BE2C (cell line): Measurements from ENCODE around the gene CCL2.

Experiments used
- DNase-seq: peaks from one replicate; pipeline ENCODE4 v3.0.0-alpha.2; 2020
- H3K27me3 ChIP-seq: fragments of 250-450 bp; sonication (Bioruptor Pico); 2 replicates; pipeline ENCODE4 v1.5.1; 2020; ENCODE audit warnings: mild to moderate bottlenecking
- H3K36me3 ChIP-seq: fragments of 250-450 bp; sonication (Bioruptor Pico); 2 replicates; pipeline ENCODE4 v1.5.1; 2020; ENCODE audit warnings: mild to moderate bottlenecking
- H3K4me1 ChIP-seq: fragments of 250-450 bp; sonication (Bioruptor Pico); 2 replicates; pipeline ENCODE4 v1.5.1; 2020
- H3K4me3 ChIP-seq: 2 replicates; pipeline ENCODE4 v1.5.1; 2011; ENCODE audit warnings: low read depth, low read length
- H3K9me3 ChIP-seq: fragments of 250-450 bp; sonication (Bioruptor Pico); 2 replicates; pipeline ENCODE4 v1.5.1; 2020
- CTCF ChIP-seq: IDR thresholded peaks from 2 replicates; pipeline ENCODE4 v1.5.1; 2012; ENCODE audit warnings: mild to moderate bottlenecking, low read depth, low read length

Gene CCL2

GRCh38 chr17:34220045-34220751 lies 34.9 kb upstream of the CCL2 start:
- DNase-seq: no peak
- no peak for TF ChIP-seq CTCF
- Histone ChIP-seq H3K9me3 (no peaks in the 10 kb centered on the region), H3K4me1 (no peaks in the 10 kb centered on the region), H3K27me3 (no peaks in the 10 kb centered on the region; the same call in 1 of the 2 replicates), H3K4me3 (no peak overlapping the region), H3K36me3 (no peaks in the 10 kb centered on the region)

- H3K36me3 ChIP-seq: no peaks in the 10 kb centered on the region
- DNase-seq: no peak
- H3K4me1 ChIP-seq: no peaks in the 10 kb centered on the region
- H3K9me3 ChIP-seq: no peaks in the 10 kb centered on the region
- no peaks in the 10 kb centered on the region; the same call in 1 of the 2 replicates for H3K27me3 ChIP-seq
- H3K4me3 ChIP-seq: no peak overlapping the region
- no peak for TF ChIP-seq CTCF
Measured at GRCh38 chr17:34220752-34221395, 34.2 kb upstream of the CCL2 start.

DNA sequence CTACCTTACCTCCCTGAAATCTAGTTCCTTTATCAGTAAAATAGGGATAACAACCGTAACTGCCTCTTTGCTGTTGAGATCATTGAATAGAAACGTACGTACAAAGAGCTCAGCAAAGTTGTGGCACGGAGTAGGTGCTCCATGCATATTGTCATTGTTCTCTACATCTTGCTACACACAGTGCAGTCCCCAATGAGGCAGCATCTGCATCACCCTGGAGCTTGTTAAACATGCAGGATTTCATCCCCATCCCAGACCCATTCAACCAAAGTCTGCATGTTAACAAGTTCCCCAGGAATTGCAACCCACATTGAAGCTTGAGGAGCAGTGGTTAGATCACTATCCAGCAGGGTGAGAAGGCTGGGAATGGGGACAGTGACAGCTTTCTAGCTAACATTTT lies 33.7 kb upstream of the CCL2 start:
- H3K4me3 ChIP-seq: no peak overlapping the region
- H3K36me3 ChIP-seq: no peaks in the 10 kb centered on the region
- DNase-seq: no peak
- no peaks in the 10 kb centered on the region for H3K9me3 ChIP-seq
- no peaks in the 10 kb centered on the region for H3K4me1 ChIP-seq
- no peak for TF ChIP-seq CTCF
- H3K27me3 ChIP-seq: no peaks in the 10 kb centered on the region; the same call in 1 of the 2 replicates

GRCh38 chr17:34222722-34223497 lies 32.2 kb upstream of the CCL2 start:
- DNase-seq: no peak
- H3K9me3 ChIP-seq: no peaks in the 10 kb centered on the region
- no peaks in the 10 kb centered on the region for H3K4me1 ChIP-seq
- H3K36me3 ChIP-seq: no peaks in the 10 kb centered on the region
- TF ChIP-seq CTCF: no peak
- no peak overlapping the region for H3K4me3 ChIP-seq
- no peaks in the 10 kb centered on the region; the same call in 1 of the 2 replicates for H3K27me3 ChIP-seq

DNA sequence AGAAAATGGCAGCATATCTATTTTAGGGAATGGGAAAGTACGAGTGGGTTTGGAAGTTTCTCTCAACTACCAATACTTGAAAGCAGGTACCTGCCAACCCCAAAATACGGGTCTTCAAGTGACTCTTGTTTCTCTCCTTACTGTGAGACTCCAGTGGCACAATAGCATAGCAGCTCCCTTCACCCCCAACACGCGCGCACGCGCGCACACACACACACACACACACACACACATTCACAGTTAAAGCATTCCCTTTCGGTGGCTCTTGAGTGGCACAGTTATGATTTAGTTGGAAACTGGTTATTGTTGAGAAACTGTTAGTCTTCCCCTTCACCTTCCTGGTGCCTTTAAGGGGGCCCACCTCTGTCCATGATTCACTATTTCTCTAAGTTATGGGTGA lies 30.0 kb upstream of the CCL2 start:
- Histone ChIP-seq H3K4me1 (no peaks in the 10 kb centered on the region), H3K4me3 (no peak overlapping the region), H3K9me3 (no peaks in the 10 kb centered on the region), H3K27me3 (no peaks in the 10 kb centered on the region; the same call in 1 of the 2 replicates), H3K36me3 (no peaks in the 10 kb centered on the region)
- TF ChIP-seq CTCF: no peak
- DNase-seq: no peak
